Measurements from ENCODE around the gene FOXO1. TPM values are rescaled to one million over a fixed set of nuclear protein-coding genes. Genes with fewer than 3 reads are reported as not detected.

Gene FOXO1
- total and polyA plus RNA-seq, 2 of the 13 experiments (the other 11 are each of a cell fraction or from before 2014, with no cell fraction given): 8.1 to 13.1 TPM

- TF ChIP-seq ATF6 (CRISPR knock-in tag; conservative IDR thresholded peaks at IDR 0.05) (no peak), SP4 (CRISPR knock-in tag; IDR thresholded peaks at IDR 0.05) (peak; percentile 50; the same call in 1 of the 2 replicates), ZNF576 (CRISPR knock-in tag; IDR thresholded peaks at IDR 0.05) (no peak), MEIS2 (CRISPR knock-in tag; IDR thresholded peaks at IDR 0.05) (peak; percentile 72; the same call in 1 of the 2 replicates), ZNF225 (CRISPR knock-in tag; IDR thresholded peaks at IDR 0.05) (no peak), RFX5 (IDR thresholded peaks at IDR 0.05; ENCODE audit: low read depth, low read length) (no peak), E2F1 (CRISPR knock-in tag; IDR thresholded peaks at IDR 0.05) (no peak), ZBTB2 (CRISPR knock-in tag; IDR thresholded peaks at IDR 0.05; ENCODE audit: low read depth) (no peak), ZNF562 (CRISPR knock-in tag; IDR thresholded peaks at IDR 0.05; ENCODE audit: borderline replicate concordance) (no peak), ASH2L (IDR thresholded peaks at IDR 0.05; ENCODE audit: insufficient read length, low read depth, low read length) (peak; percentile 48), CENPBD1 (CRISPR knock-in tag; IDR thresholded peaks at IDR 0.05; ENCODE audit: borderline replicate concordance, low read depth) (no peak), ZFP36 (IDR thresholded peaks at IDR 0.05; ENCODE audit: borderline replicate concordance, low read depth, low read length, partially characterized antibody) (no peak), ZNF136 (CRISPR knock-in tag; IDR thresholded peaks at IDR 0.05; ENCODE audit: low read depth) (no peak), ZNF615 (CRISPR knock-in tag; IDR thresholded peaks at IDR 0.05; ENCODE audit: borderline replicate concordance) (no peak), ZFP37 (CRISPR knock-in tag; IDR thresholded peaks at IDR 0.05; ENCODE audit: borderline replicate concordance) (0 out of 2 replicates have a peak, but pooled peaks have one; percentile 54), ZFP90 (CRISPR knock-in tag; IDR thresholded peaks at IDR 0.05; ENCODE audit: borderline replicate concordance) (0 out of 2 replicates have a peak, but pooled peaks have one; percentile 28), ZFP62 (CRISPR knock-in tag; IDR thresholded peaks at IDR 0.05) (no peak), HOXA5 (CRISPR knock-in tag; IDR thresholded peaks at IDR 0.05) (0 out of 2 replicates have a peak, but pooled peaks have one; percentile 41), ZNF781 (CRISPR knock-in tag; IDR thresholded peaks at IDR 0.05; ENCODE audit: borderline replicate concordance, not compliant biosample characterization) (no peak), KLF16 (CRISPR knock-in tag; IDR thresholded peaks at IDR 0.05) (no peak; a peak in 1 of 4 replicates), ZNF549 (CRISPR knock-in tag; IDR thresholded peaks at IDR 0.05) (no peak)
These were observed 129.9 kb downstream of the FOXO1 start (continued) for GRCh38 chr13:40536443-40537113.
